CD4-positive, alpha-beta T cell treated with Interleukin-21 for 1 hour (primary cell): ENCODE results near the gene CRABP2.

Source experiments
- DNase-seq: peaks from one replicate; pipeline ENCODE4 v3.0.0-alpha.2; 2020

The CRABP2 gene

GRCh38 chr1:156705321-156705917 is at the start of gene CRABP2:
CRABP2 (minus strand) TSS chr1:156705583; CDS start chr1:156705446, 137 bp downstream.
- DNase-seq = no peak

DNA sequence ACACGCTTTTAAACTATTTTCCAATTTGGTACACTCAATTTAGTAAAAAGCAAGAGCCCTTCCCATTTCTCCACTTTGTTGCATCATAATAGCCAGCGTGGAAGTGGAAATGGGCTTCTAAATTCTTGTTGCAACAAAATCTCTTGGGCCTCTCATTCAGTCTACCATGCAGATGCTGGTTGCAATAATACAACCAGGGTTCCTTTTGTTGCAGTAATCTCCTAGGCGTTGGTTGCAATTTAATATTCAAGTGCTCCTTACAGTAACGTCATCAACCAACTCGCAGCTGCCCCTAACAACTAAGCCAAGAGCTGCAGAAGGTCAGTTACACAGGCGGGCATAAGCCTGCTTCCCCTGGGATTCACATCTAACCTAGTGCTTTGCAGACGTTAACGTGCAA is 48.8 kb upstream of the CRABP2 start:
- DNase-seq = no peak

DNA sequence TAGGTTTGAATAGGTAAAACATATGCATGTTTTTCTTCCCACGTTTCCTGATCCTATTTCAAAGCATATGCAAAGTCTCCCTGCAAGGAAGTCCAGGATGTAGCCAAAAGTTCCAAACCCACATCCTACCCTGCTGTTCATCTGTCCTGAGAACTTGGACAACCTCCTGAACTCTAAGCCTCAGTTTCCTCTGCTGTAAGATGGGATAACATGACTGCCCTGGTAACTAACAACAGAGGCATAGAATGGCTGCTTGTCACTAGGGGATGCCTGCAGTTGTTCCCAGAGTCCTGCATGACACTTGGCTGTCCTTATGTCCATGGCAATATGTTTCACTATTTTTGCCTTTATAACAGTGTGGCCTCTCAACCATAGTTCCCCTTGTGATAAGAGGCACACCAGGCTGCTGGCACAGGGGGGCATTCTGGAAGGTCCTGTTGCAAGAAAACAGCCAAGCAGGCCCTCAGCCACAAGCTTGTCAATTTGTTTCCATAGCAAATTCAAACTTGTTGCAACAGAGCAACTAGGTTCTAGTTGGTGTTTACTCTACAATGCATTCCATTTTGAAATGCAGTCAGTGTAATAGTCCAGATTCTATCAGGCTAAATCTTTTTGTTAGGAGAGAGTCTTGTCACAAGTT is 47.6 kb upstream of the CRABP2 start:
- DNase-seq = no peak

- peak; percentile 97 for DNase-seq
Observed at GRCh38 chr1:156751757-156752481, 46.5 kb upstream of the CRABP2 start.

GRCh38 chr1:156751451-156751756 is 46.0 kb upstream of the CRABP2 start, which contains the start of gene HDGF:
HDGF (minus strand) TSS chr1:156751675; CDS start chr1:156751429, 246 bp downstream.
- DNase-seq = no peak

- peak; percentile 50 for DNase-seq
Observed at GRCh38 chr1:156750711-156751450, 45.5 kb upstream of the CRABP2 start.

DNA sequence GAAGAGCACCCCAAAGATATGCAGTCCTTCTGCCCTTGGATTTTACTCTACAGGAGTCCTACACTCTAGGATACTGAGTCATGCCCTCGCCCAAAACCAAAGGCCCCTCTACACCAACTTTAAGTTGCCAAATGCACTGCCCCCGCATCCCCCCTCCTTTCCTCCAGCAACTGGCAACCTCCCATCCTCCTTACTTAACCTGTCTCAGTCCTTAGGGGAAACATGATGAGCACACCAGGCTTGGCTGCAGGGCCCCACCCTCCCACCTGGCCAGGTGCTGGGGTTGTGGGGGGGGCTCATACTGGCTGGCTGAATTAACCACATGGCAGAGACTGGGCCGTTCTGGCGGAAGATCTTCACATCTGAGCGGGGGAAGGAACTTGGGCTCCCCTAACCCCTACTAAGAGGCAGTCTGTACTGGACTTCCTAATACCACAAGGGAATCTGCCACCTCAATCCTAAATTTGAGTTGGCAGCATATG is 44.8 kb upstream of the CRABP2 start:
- DNase-seq = peak; percentile 51

DNA sequence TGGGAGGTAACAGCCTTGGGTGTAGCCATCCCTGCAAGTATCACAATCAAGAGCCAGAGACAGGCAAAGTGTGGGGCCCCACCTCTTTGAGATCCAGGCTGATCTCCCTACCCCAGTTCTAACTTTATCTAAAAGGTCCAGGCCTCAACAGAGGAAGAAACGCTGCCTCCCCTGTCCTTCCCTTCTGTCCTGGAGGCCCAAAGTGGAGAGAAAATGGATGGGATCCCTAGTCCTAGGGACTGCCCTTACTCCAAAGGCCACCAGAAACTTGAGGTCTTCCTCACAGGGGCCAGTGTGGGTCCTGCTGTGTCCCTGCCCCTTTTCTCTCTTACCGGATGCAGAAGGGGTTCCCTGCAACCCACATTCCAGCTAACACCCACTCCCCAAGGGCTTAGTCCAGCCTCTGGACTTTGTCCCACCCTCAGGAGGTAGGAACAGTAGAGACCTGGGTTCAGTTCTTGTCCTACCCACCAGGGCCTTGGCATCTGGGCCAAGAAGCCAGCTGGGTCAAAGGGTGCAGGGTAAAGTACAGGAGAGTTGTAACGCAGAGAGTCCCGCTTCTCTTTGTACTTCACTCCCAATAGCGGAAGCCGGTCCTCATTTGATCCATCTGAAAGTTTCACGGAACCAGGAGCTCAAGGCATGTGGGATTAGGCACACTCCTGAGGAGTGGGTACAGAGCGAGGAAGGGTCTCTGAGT is 44.2 kb upstream of the CRABP2 start:
- DNase-seq = no peak

DNA sequence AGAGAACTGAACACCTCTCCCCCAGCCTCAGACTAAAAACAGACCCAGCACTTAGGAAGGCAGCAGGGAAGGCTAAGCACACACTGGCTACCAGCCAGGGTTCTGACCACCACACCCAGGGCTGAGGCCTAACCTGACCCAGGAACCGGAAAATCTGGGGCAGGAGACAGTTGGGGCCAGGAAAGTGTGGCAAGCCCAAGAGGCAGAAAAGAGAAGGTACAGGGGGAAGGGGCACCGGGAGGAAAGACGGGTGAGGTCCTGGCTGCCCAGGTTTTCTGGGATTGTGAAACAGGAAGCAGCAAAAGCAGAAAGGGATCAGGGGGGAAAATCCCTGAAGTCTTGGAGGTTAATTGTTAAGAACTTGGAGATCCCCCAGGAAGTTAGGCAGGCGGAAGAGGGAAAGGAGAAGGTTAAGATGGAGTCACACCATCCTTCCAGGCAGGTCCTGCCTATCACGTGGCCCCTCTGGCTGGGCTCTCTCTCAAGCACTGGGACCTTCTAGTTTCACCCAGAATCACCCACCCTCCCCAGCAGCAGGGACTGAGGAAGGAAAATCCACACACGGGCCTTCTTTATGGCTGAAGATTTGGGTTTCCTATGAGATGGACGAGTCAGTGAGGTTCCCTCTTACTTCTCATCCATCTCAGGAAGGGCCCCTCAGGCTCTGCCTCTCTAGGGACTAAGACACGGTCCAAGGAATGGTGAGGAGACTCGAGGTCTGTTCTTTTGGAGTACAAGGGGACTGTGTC is 43.5 kb upstream of the CRABP2 start:
- DNase-seq = no peak

GRCh38 chr1:156747742-156748669 is 42.6 kb upstream of the CRABP2 start:
- DNase-seq = no peak

- DNase-seq = peak; percentile 82
Observed at GRCh38 chr1:156746728-156747631, 41.6 kb upstream of the CRABP2 start.

DNA sequence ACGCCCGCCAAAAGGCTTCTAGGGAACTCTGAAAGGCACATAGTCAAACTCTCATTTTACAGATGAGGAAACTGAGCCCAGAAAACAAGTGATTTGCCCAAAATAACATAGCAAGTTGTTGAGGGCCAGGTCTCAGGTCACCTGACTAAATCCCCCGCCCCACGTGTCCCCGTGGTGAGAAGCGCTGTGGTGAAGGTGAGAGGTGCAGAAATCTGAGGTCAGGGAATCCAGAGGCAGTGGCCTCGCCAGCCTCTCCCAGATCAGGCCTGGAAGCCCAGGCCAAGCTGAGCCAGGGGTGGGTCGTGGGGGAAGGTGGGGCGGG is 41.0 kb upstream of the CRABP2 start:
- peak; percentile 45 for DNase-seq

DNA sequence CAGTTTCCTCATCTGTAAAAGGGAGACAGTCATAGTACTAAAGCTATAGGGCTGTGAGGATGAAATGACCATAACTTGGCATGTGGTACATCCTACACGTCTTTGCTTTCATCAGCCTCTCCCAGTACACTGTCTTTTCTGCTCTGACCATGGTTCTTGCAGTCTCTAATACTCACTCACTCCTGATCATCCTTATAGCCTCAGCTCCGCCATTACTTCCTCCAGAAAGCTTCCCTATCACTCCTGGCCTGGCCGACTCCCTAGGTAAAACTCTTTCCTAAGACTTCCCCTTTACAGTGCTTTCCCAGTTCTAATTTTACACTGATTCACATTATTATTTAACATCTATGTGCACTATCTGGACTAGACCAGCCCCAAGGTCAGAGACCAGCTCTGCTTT is 40.5 kb upstream of the CRABP2 start:
- DNase-seq = no peak

DNA sequence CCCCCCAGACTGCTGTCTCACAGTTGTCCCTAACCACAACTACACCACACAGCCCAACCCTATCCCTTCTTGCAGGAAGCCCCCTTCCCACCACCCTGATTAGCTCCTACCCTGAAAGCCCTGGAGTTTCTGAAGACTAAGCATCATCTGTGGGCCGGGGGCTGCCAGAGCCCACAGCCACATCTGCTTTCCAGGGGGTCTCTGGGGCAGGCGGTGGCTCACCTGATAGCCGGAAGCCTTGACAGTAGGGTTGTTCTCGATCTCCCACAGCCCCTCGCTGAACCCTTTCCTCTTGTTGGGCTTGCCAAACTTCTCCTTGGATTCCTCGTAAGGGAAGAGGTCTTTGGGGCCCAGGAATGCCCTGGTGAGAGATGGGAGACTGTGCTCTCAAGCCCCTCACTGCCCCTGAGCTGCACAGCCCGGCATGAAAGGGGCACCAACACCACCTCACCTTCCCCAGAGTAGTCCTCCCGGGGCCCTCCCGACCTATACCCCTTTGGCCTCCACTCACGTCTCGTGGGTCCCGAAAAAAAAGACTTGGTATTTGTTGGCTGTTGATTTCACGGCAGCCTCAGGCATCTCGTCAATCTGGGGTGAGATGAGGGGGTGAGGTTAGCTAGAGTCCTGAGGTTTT is 39.5 kb upstream of the CRABP2 start:
- DNase-seq = no peak

- no peak for DNase-seq
Observed at GRCh38 chr1:156744344-156744743, 39.0 kb upstream of the CRABP2 start.

GRCh38 chr1:156743367-156744302 is 38.3 kb upstream of the CRABP2 start:
- DNase-seq = no peak

- DNase-seq = no peak
Observed at GRCh38 chr1:156742801-156743200, 37.4 kb upstream of the CRABP2 start.

- DNase-seq = no peak
Observed at GRCh38 chr1:156742017-156742416, 36.6 kb upstream of the CRABP2 start.
